NT2/D1 (cell line): ENCODE measurements around the gene CRK.

Source experiments
- SUZ12 ChIP-seq: IDR thresholded peaks from 2 replicates; pipeline ENCODE4 v1.6.1; 2011; ENCODE audit not compliant: insufficient read length, insufficient read depth; ENCODE audit errors: extremely low read depth
- YY1 ChIP-seq: IDR thresholded peaks from 2 replicates; pipeline ENCODE4 v1.6.1; 2011; ENCODE audit not compliant: insufficient read length, insufficient read depth
- ZNF274 ChIP-seq: IDR thresholded peaks from 2 replicates; pipeline ENCODE4 v1.6.1; 2011; ENCODE audit warnings: mild to moderate bottlenecking, low read depth, low read length

GRCh38 chr17:1470755-1471462 is 14.9 kb upstream of the CRK start:
- TF ChIP-seq SUZ12 (no peak), YY1 (no peak), ZNF274 (no peak)
